HG03025 (cell line): ENCODE data around the gene FGF19.

Experiments used
- ATAC-seq: cut with Tn5 transposase; IDR thresholded peaks from one replicate; pipeline ENCODE4 v1.9.1; 2021; ENCODE audit warnings: mild to moderate bottlenecking, moderate library complexity; ENCODE audit not compliant: unreplicated experiment, low FRiP score

Gene FGF19

DNA sequence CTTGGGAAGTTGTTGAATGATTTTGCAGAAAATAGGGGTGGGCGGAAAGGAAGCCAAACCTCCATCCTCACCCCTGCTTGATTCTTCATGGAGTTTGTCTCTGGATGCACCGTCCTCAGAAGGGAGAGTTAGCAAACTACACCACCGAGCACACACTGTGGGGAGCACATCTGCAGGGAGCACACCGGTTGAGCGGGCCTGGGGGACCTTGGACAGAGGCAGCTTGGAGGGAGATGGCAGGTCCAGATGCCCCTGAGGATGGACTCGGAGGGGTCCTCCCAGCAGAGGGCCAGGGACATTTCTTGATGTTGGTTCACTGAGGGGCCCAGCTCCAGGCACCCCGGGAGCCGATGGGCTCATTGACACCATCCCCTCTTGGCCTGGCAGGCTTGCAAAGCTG, 15.1 kb upstream of the FGF19 start:
- ATAC-seq = no peak

GRCh38 chr11:69718147-69718546, 14.3 kb upstream of the FGF19 start:
- ATAC-seq = no peak

DNA sequence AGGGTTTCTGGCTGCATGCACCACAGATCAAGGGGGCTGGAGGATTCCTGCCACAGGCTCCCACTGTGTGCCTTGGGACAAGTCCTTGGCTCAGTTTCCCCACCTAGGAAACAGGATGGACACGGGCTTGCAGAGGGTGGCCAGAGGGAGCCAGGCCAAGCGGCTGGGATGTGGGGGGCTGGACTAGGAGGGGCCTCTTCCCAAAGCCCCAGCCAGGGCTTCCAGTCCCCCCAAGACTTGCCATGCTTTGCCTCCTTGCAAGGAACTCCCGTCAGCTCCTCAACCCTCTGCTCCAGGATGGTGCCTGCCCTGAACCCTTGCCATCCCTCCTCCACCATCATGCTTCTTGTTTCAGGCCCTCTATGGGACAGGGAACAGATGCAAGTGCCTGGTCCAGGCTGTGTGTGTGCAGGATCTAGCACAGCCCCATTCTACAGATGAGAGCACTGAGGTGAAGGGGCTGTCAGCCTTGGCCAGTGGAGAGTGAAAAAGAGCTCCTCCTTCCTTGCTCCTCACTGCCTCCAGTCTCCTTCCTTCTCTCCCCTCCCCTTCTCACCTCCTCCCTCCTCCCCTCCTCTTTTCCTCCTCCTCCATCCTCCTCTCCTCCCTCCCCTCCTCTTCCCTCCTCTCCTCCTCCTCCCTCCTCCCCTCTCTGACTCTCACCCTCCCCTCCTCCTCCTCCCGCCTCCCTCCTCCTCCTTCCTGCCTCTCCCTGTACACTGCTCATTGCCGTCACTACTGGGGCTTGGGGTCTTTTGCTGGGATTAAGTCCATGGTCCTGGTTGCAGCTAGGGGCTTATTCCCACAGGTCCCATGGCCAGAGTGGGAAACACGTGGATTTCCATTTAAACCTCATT, 13.3 kb upstream of the FGF19 start:
- no peak for ATAC-seq

- ATAC-seq = no peak
Measured at GRCh38 chr11:69716099-69716498, 12.3 kb upstream of the FGF19 start.

- ATAC-seq = no peak
Measured at GRCh38 chr11:69715446-69715845, 11.6 kb upstream of the FGF19 start.

DNA sequence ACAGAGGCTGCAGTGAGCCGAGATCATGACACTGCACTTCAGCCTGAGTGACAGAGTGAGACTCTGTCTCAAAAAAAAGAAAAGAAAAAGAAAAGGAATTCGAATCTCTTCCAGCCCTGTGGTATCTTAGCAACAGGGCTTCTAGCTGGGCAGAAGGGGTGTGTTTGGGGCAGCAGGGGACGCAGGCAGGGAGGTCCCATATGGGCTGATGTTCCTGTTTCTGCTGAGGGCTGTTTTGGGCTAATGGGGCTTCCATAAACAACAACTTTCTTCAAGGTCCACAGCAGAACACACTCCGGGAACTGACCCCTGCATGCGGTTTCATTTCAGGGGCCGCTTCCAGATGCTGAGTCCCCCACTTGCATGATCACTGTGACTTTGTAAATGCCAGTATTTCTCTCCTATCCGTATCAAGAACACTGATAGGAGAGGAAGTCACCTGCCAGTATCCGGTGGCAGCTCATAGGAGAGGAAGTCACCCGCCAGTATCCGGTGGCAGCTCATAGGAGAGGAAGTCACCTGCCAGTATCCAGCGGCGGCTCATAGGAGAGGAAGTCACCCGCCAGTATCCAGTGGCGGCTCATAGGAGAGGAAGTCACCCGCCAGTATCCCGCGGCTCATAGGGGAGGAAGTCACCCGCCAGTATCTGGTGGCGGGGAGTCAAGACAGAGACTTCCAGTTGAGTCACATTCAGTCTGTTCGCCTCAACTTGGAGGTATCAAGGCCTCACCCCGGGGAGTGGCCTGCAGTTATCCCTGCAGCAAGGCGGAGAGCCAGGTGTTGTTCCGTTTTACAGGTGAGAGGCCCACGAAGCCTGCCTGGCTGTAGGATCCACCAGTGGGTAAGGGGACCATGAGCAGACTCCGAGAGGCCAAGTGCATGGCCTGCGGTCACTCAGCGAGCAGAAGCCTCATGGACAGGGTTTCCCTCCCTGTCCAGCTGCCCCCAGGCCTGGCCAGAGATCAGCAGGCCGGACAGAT, 8.3 kb upstream of the FGF19 start:
- no peak for ATAC-seq

DNA sequence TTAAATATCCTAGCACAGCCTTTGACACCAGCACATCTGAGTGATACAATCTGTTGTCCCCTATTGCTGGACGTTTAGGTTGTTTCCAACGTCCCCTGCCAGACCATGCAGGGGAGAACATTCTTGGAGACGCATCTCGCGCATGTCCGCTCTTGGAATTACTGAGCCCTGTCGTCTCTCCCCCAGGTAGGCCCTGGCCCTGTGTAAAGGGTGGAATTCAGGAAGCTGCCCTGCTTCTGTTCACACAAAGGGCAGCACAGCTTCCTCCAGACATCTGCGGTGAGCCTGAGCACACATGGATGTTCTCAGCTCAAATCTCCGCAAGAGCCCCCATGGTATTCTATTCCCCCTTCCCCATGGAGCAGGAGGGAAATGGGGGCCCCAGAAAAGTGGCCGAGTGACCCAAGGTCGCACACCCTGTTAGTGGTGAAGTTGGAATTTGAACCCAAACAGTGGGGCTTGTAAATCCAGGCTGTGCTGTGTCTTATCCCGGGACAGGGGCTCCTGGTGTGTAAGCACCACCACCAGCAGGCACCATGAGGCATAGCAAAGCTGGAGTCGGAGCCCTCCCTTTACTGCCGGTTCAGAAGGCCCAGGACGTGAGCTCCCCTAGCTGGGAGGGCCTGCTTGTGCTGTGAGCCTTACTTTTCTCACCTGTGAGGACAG, 5.0 kb upstream of the FGF19 start:
- no peak for ATAC-seq

DNA sequence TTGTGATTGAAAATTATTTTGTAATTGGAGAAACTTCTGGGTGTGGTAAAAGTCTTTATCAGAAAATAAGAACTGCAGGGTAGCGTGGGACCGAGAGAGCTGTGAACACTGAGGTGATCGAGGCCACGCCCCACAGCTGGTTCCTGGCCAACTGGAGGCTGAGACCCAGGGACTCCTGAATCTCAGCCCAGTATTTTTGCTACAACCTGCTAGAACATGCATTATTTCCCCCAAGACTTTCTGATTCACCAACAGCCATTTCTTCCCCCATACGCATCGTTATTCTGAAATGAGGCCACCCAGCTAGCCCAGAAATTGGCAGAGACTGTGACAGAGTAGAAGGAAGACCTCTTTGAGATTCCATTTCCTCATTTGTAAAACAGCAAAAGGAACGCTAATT, 3.4 kb upstream of the FGF19 start:
- no peak for ATAC-seq

DNA sequence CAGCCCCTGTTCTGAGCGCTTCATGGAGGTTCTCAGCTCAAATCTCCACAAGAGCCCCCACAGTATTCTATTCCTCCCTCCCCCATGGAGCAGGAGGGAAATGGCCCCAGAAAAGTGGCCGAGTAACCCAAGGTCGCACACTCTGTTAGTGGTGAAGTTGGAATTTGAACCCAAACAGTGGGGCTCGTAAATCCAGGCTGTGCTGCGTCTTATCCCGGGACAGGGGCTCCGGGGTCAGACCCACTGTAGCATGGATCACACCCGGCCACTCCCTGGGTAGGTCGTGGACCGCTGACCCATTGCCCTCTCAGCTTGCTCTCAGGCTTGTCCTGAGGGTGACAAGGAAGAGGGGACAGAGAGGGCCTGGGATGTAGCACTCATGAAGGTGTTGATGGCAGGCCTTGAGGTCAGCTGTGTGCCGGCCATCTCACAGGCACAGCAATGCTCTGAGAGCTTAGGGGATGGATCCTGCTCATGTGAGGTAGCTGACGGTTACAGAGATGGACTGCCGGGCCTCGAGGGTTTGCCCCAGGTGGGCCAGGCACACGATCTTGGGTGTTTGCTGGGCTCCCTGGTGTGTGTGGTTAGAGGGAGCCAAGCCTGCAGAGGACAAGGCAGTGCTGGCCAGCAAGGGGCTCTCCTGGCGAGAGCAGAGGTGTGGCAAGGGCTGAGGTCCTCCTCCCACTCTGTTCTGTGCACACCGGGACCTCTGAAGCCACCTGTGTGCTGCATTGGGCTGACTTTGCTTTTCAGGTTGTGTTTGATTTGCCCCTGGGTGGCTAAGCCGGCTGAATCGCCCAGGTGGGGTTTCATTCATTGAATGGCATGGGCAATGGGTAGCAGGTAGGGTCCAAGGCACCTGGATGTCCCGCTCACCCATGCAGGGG, 2.3 kb upstream of the FGF19 start:
- no peak for ATAC-seq

- ATAC-seq = no peak
Measured at GRCh38 chr11:69705351-69705811, 1.6 kb upstream of the FGF19 start.

- ATAC-seq = no peak
Measured at GRCh38 chr11:69704508-69705253, 859 bp upstream of the FGF19 start.

GRCh38 chr11:69703453-69703767, 412 bp downstream of the FGF19 start:
- ATAC-seq = no peak

DNA sequence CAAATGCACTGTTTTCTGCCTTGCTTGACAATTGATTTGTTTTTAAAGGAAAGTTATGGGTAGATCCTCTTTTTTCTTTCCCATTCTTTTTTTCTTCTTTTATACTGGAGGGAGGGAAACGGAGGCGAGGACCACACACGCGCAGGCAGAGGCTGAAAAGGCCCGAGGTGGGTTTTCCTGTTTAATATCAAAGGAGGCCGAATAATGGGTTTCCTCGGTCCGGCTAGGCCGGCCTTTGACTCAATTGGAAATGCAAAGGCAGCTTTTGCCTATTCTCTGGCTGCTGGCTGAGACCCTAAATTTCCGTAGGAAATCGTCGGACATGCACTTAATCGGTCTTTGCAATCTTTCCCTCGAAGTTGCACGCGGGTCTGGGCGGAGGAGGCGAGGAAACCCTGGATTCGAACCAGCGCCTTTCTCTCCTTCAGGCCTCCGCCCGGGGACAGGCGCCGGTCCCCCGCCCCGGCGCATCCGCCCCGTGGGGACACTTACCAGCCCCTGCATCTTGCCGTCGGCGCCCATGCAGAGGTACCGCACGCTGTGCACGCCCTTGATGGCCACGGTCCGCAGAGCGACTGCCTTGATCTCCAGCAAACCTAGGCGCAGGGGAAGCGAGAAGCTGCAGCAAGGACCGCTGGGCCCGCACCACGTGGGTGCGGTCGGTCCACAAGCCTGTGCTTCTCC, 911 bp downstream of the FGF19 start:
- no peak for ATAC-seq

DNA sequence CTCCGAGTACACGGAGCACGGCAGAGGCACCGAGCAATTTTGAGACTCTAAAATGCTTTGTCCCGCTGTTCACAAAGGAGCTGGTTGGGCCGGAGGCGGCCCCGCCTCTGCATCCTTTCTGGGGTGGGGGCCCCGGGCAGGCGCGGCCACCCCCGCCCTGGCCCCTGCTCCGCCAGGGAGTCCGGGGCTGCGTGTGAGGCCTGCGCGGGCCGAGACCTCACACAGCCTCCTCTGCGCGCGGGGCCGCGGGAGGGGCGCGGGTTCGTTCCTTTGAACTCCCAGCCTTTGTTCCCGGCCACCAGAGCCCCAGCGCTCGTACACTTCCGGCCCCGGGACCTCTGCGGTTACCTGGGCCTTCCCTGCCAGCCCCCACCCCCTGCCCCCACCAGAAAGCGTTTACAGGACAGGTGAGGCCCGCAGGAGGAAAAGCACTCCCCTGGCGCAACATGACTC, 1.6 kb downstream of the FGF19 start:
- ATAC-seq = no peak

DNA sequence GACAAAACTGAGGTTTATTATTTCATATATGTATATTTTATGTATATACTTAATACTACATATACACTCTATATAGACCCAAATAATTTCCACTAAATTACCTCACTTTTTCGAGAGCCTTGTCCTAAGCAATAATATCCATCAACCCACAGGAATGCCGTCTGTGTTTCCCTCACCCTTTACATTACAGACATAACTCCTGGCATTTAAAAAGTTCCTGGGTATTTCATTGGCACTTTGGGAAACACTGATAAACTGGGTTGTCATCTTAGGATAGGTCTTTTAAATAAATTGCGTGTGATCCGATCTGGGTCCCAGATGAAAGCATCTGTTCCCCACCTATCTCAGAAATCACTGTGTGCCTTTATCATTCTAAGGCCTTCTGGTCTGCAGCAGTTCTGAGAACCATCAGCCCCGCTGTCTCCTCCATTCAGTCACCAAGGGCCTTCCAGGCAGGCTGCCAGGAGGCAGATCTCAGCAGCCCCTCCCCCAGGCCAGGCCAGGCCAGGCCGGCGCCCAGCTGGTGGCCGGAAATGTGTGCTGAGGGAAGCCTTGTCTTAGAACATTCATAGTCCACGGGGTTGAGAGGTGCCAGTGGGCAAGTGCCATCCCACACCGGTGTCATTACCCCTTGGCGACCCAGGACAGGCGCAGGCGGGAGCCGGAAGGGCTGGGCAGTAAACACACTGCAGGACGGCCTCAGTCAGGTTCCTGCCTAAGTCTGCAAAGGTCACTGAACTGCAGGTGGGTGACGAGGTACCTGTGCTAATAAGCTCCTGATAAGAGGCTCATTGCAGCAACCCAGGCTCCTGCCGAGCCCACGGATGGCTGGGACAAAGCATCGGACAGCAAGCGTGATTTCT, 3.3 kb downstream of the FGF19 start:
- ATAC-seq = no peak

DNA sequence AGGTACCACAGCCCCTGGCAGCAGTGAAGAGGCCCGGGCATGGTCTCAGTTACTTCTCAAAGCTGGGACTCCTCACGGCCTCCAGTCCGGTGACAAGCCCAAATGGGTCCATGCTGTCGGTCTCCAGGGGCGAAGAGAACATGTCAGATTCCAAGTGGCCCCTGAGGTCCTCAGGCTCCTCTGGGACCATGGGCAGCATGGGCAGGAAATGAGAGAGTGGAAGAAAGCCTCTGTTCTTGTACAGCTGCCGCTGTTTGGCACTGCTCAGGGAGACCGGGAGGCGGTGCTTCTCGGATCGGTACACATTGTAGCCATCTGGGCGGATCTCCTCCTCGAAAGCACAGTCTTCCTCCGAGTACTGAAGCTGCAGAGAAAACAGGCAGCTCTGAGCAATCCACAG, 4.6 kb downstream of the FGF19 start:
- no peak for ATAC-seq

DNA sequence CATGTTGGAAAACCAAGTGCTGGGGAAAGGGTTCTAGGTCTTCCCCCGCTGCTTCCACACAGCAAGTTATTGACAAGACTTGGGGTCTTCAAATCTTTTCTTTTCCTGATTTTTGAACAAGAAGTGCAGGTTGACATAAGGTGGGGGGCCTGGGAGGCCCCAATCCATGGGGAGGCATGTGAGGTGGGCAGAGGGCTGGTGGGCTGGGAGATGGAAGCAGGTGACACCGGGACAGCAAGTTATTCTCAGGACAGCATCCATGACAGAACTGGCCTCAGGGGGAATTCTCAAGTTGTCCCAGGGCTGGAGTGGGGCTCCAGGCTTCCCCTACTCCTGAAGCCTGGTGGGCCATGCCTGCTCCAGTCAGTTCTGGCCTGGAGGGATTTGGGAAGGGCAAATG, 5.5 kb downstream of the FGF19 start:
- no peak for ATAC-seq

DNA sequence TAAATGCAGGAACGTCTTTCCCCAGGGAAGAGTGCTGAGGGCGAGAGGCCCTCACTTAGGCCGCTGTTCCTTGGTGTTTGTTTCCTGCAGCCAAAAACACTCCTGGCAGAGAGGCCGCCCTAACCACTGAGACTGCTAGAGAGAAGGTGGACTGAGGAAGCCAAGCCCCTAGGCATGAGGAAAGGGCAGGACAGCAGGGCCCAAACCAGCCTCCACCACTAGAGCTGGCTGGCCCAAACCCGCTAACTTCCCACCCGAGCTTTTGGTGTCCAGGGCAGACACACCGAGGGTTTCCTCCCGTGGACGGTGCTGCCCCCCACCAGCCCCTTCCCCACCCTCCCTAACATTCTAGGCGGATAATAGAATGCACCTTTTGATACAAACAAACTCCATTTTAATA, 6.0 kb downstream of the FGF19 start:
- no peak for ATAC-seq
